SK-N-SH (cell line): ENCODE results near the gene CALCA.

Experiments
- CTCF ChIP-seq: fragments of 200-600 bp; sonication (generic); IDR thresholded peaks from 2 replicates; pipeline ENCODE4 v1.6.1; 2017; ENCODE audit warnings: antibody characterized with exemption, mild to moderate bottlenecking, moderate library complexity
- ELF1 ChIP-seq: IDR thresholded peaks from 2 replicates; pipeline ENCODE4 v1.4.0; 2012
- EZH2phosphoT487 ChIP-seq: fragments of 200-600 bp; sonication (generic); IDR thresholded peaks from 2 replicates; pipeline ENCODE4 v1.6.1; 2017; ENCODE audit warnings: low read depth, mixed run types, mild to moderate bottlenecking, antibody characterized with exemption, moderate library complexity, borderline replicate concordance
- NFIC ChIP-seq: IDR thresholded peaks from 2 replicates; pipeline ENCODE4 v1.4.0; 2012; ENCODE audit warnings: borderline replicate concordance
- REST ChIP-seq: IDR thresholded peaks from 2 replicates; pipeline ENCODE4 v1.6.1; 2012; ENCODE audit warnings: mild to moderate bottlenecking, low read depth, low read length, moderate library complexity
- TAF1 ChIP-seq: IDR thresholded peaks from 2 replicates; pipeline ENCODE4 v1.6.1; 2012; ENCODE audit warnings: low read depth, mild to moderate bottlenecking, low read length, moderate library complexity, borderline replicate concordance
- TEAD4 ChIP-seq: IDR thresholded peaks from 2 replicates; pipeline ENCODE4 v1.4.0; 2012; ENCODE audit warnings: mild to moderate bottlenecking, borderline replicate concordance; ENCODE audit not compliant: insufficient read depth
- USF2 ChIP-seq: fragments of 150-350 bp; IDR thresholded peaks from 2 replicates; pipeline ENCODE4 v1.6.1; 2017; ENCODE audit warnings: antibody characterized with exemption, low read length, low read depth, borderline replicate concordance
- YY1 ChIP-seq: IDR thresholded peaks from 2 replicates; pipeline ENCODE4 v1.4.0; 2012; ENCODE audit warnings: low read depth, mild to moderate bottlenecking

- no peak for TF ChIP-seq TAF1
- no peak for TF ChIP-seq CTCF
- TF ChIP-seq REST = no peak
- no peak for TF ChIP-seq ELF1
- TF ChIP-seq YY1 = no peak
- no peak for TF ChIP-seq NFIC
- no peak for TF ChIP-seq EZH2phosphoT487
- no peak for TF ChIP-seq USF2
- TF ChIP-seq TEAD4 = no peak
These were observed 4.4 kb downstream of the CALCA start for GRCh38 chr11:14967581-14968243.
